ENCODE measurements around the gene EIF4G3. TPM values are rescaled to one million over a fixed set of nuclear protein-coding genes. Genes with fewer than 3 reads are reported as not detected.

Gene EIF4G3
- polyA plus RNA-seq, 1 of the 3 experiments (the other 2 are of a cell fraction), result 32.0 TPM

- H3K27me3 ChIP-seq (ENCODE audit: insufficient read depth), result no peaks in the 10 kb centered on the region
- ChIA-PET CTCF (no interaction called here), POLR2A (no interaction called here)
- 93% methylated on average over 2 of the region's 2 CpGs for WGBS (ENCODE audit: low lambda C conversion rate)
- no peaks in the 10 kb centered on the region; the same call in 1 of the 2 replicates for H3K9me2 ChIP-seq
- no peak for DNase-seq
- H4K20me1 ChIP-seq (ENCODE audit: insufficient read depth), result no peaks in the 10 kb centered on the region
- TF ChIP-seq USF2 (IDR thresholded peaks at IDR 0.05; ENCODE audit: borderline replicate concordance, low read depth, low read length), result no peak
- TF ChIP-seq GABPA (IDR thresholded peaks at IDR 0.05; ENCODE audit: low read depth), result no peak
- TF ChIP-seq EP300 (IDR thresholded peaks at IDR 0.05; ENCODE audit: borderline replicate concordance in 1 of 2, low read depth in 1 of 2, low read length in 1 of 2), result no peak
- no peaks in the 10 kb centered on the region; a peak in 1 of 4 replicates for H3K4me1 ChIP-seq (ENCODE audit: control insufficient read depth in 1 of 2, insufficient read depth in 2 of 2, low read depth in 1 of 2, low read length in 1 of 2)
- peaks cover 64% of the 10 kb centered on the region for H3K79me2 ChIP-seq (ENCODE audit: insufficient read depth)
- no peaks in the 10 kb centered on the region for H3K9me3 ChIP-seq
- no peak overlapping the region for H3K4me3 ChIP-seq (ENCODE audit: low read depth in 2 of 2, low read length in 1 of 2)
- H3K27ac ChIP-seq (ENCODE audit: low read depth in 2 of 2, low read length in 1 of 2), result no peak overlapping the region
- H3K36me3 ChIP-seq (replicated peaks in 1 of 2; ENCODE audit: control insufficient read depth in 1 of 2, insufficient read depth in 2 of 2, low read length in 1 of 2), result peaks cover 0 to 13% of the 10 kb centered on the region in 2 experiments
- H3K9ac ChIP-seq, result no peak overlapping the region
- no peak overlapping the region for H2AFZ ChIP-seq (ENCODE audit: low read depth)
- H3F3A ChIP-seq (replicated peaks; ENCODE audit: insufficient read depth), result peaks cover 8% of the 10 kb centered on the region
- H3K4me2 ChIP-seq, result no peak overlapping the region
These were observed 77.4 kb downstream of the EIF4G3 start for GRCh38 chr1:21099034-21099868.

- Histone ChIP-seq H3K4me1 (ENCODE audit: control insufficient read depth in 1 of 2, insufficient read depth in 2 of 2, low read depth in 1 of 2, low read length in 1 of 2) (no peaks in the 10 kb centered on the region; a peak in 1 of 4 replicates), H4K20me1 (ENCODE audit: insufficient read depth) (no peaks in the 10 kb centered on the region), H3F3A (replicated peaks; ENCODE audit: insufficient read depth) (peaks cover 8% of the 10 kb centered on the region), H3K36me3 (replicated peaks in 1 of 2; ENCODE audit: control insufficient read depth in 1 of 2, insufficient read depth in 2 of 2, low read length in 1 of 2) (peaks cover 0 to 13% of the 10 kb centered on the region in 2 experiments), H3K9me2 (no peaks in the 10 kb centered on the region; the same call in 1 of the 2 replicates), H2AFZ (ENCODE audit: low read depth) (no peak overlapping the region), H3K9me3 (no peaks in the 10 kb centered on the region), H3K27ac (ENCODE audit: low read depth in 2 of 2, low read length in 1 of 2) (no peak overlapping the region), H3K4me2 (no peak overlapping the region), H3K27me3 (ENCODE audit: insufficient read depth) (no peaks in the 10 kb centered on the region), H3K4me3 (ENCODE audit: low read depth in 2 of 2, low read length in 1 of 2) (no peak overlapping the region), H3K79me2 (ENCODE audit: insufficient read depth) (peaks cover 67% of the 10 kb centered on the region), H3K9ac (no peak overlapping the region)
- CTCF ChIA-PET, result no interaction called here
- 93% methylated on average over 5 of the region's 5 CpGs for WGBS (ENCODE audit: low lambda C conversion rate)
- DNase-seq, result no peak
- POLR2A ChIA-PET, result no interaction called here
- TF ChIP-seq TEAD4 (IDR thresholded peaks at IDR 0.05; ENCODE audit: borderline replicate concordance, insufficient read depth), result no peak
- TF ChIP-seq GABPA (IDR thresholded peaks at IDR 0.05; ENCODE audit: low read depth), result no peak
- TF ChIP-seq MXI1 (IDR thresholded peaks at IDR 0.05; ENCODE audit: low read depth, low read length), result no peak
- TF ChIP-seq SIN3A (IDR thresholded peaks at IDR 0.05; ENCODE audit: borderline replicate concordance, low read depth, low read length), result no peak
- no peak for TF ChIP-seq SMC3 (IDR thresholded peaks at IDR 0.05; ENCODE audit: low read depth, low read length)
- TF ChIP-seq FOSL2 (IDR thresholded peaks at IDR 0.05; ENCODE audit: borderline replicate concordance, low read depth), result no peak
These were observed 78.3 kb downstream of the EIF4G3 start for GRCh38 chr1:21098186-21098915.
